Endodermal cell (in vitro differentiated cells): Measurements from ENCODE around the gene EMILIN3. TPM values are rescaled to one million over a fixed set of nuclear protein-coding genes. Genes with fewer than 3 reads are reported as not detected.

ENCODE experiments used
- DNase-seq: peaks from one replicate; pipeline ENCODE4 v3.0.0-alpha.2; 2017
- H3K27ac ChIP-seq: 2 replicates; pipeline ENCODE4 v1.5.1; 2013; ENCODE audit warnings: mild to moderate bottlenecking, low read depth, low read length, moderate library complexity
- H3K27me3 ChIP-seq: 2 replicates; pipeline ENCODE4 v1.6.1; 2013; ENCODE audit warnings: mild to moderate bottlenecking, low read length, moderate library complexity; ENCODE audit not compliant: insufficient read depth, control insufficient read depth, poor library complexity, severe bottlenecking
- H3K36me3 ChIP-seq: 2 replicates; pipeline ENCODE4 v1.7.0; 2013; ENCODE audit warnings: mild to moderate bottlenecking, low read length, moderate library complexity; ENCODE audit not compliant: control insufficient read depth, insufficient read depth
- H3K4me1 ChIP-seq: one replicate; pipeline ENCODE4 v1.7.0; 2013; ENCODE audit warnings: low read length; ENCODE audit not compliant: control insufficient read depth, insufficient read depth
- H3K4me3 ChIP-seq: 2 replicates; pipeline ENCODE4 v1.5.1; 2013; ENCODE audit warnings: mild to moderate bottlenecking, low read length, moderate library complexity
- H3K9ac ChIP-seq: 2 replicates; pipeline ENCODE4 v1.6.1; 2013; ENCODE audit warnings: mild to moderate bottlenecking, low read length, moderate library complexity; ENCODE audit not compliant: poor library complexity, severe bottlenecking; ENCODE audit errors: extremely low read depth
- H3K9me3 ChIP-seq: 2 replicates; pipeline ENCODE4 v1.6.1; 2013; ENCODE audit warnings: mild to moderate bottlenecking, low read length, moderate library complexity; ENCODE audit not compliant: control insufficient read depth
- H3K27ac Mint-ChIP-seq: 2 replicates; pipeline ENCODE4 v1.8.0; 2020; ENCODE audit warnings: mixed read lengths
- H3K27me3 Mint-ChIP-seq: 2 replicates; pipeline ENCODE4 v1.8.0; 2021; ENCODE audit warnings: mild to moderate bottlenecking, mixed read lengths; ENCODE audit not compliant: insufficient read depth
- H3K36me3 Mint-ChIP-seq: 2 replicates; pipeline ENCODE4 v1.8.0; 2020; ENCODE audit warnings: low read depth, mixed read lengths
- H3K4me1 Mint-ChIP-seq: 2 replicates; pipeline ENCODE4 v1.8.0; 2020; ENCODE audit warnings: mixed read lengths
- H3K4me3 Mint-ChIP-seq: 2 replicates; pipeline ENCODE4 v1.8.0; 2020; ENCODE audit warnings: mild to moderate bottlenecking, moderate library complexity, mixed read lengths
- H3K9me3 Mint-ChIP-seq: 2 replicates; pipeline ENCODE4 v1.8.0; 2020; ENCODE audit warnings: mild to moderate bottlenecking, mixed read lengths
- CTCF ChIP-seq: fragments of 200-600 bp; sonication (generic); conservative IDR thresholded peaks from 2 replicates; pipeline ENCODE4 v1.5.0; 2021; ENCODE audit warnings: antibody characterized with exemption, mild to moderate bottlenecking
- WGBS, 2 experiments: methylation state at CpG; one replicate each; pipeline versions ENCODE4 v1.1.5 to v1.1.7; 2013; ENCODE audit warnings: missing lambda C conversion rate in 2 of 2, mixed read lengths in 1 of 2; ENCODE audit not compliant: insufficient coverage in 1 of 2, insufficient read length in 1 of 2; 5-methylcytosine and 5-hydroxymethylcytosine counted together
- total RNA-seq, 2 donors: library from RNA; stranded (reverse); fragmentation: NEBNext Ultra II Directional in 1 of 2; extraction: Animal tissue kit (Norgen Biotek cat#: 25700) in 1 of 2; gene quantifications; 2 replicates in 1 of 2; 3 replicates in 1 of 2; pipeline ENCODE4 v1.2.1, GENCODE V29; 2021

Gene EMILIN3
- total RNA-seq, 2 donors from 2014 or later, result 5.3 to 9.6 TPM

- Histone ChIP-seq H3K36me3 (no peaks in the 10 kb centered on the region), H3K27ac (no peak overlapping the region), H3K9ac (no peak overlapping the region), H3K9me3 (no peaks in the 10 kb centered on the region), H3K4me1 (no peaks in the 10 kb centered on the region), H3K4me3 (no peak overlapping the region), H3K27me3 (no peaks in the 10 kb centered on the region)
- no peak overlapping the region for H3K4me3 Mint-ChIP-seq
- no peak for TF ChIP-seq CTCF
- DNase-seq, result no peak
- peaks cover 5% of the 10 kb centered on the region for H3K27me3 Mint-ChIP-seq
- no peaks in the 10 kb centered on the region for H3K36me3 Mint-ChIP-seq
- 74 to 89% methylated on average over 3 to 11 of the region's 14 CpGs for WGBS, 2 experiments
- H3K4me1 Mint-ChIP-seq, result peaks cover 2% of the 10 kb centered on the region
- peak overlapping the region; percentile 10 for H3K27ac Mint-ChIP-seq
- no peaks in the 10 kb centered on the region for H3K9me3 Mint-ChIP-seq
These were observed 36.9 kb downstream of the EMILIN3 start for GRCh38 chr20:41329435-41330342.

GRCh38 chr20:41327178-41327577 lies 39.4 kb downstream of the EMILIN3 start:
- Mint-ChIP-seq H3K9me3 (no peaks in the 10 kb centered on the region), H3K4me1 (peaks cover 2% of the 10 kb centered on the region), H3K27ac (no peak overlapping the region), H3K36me3 (no peaks in the 10 kb centered on the region), H3K27me3 (peaks cover 5% of the 10 kb centered on the region), H3K4me3 (no peak overlapping the region)
- WGBS, 2 experiments, result 89 to 92% methylated on average over 4 to 5 of the region's 5 CpGs
- DNase-seq, result no peak
- Histone ChIP-seq H3K9me3 (no peaks in the 10 kb centered on the region), H3K36me3 (no peaks in the 10 kb centered on the region), H3K27ac (no peak overlapping the region), H3K4me3 (no peak overlapping the region), H3K27me3 (no peaks in the 10 kb centered on the region), H3K9ac (no peak overlapping the region), H3K4me1 (no peaks in the 10 kb centered on the region)
- peak; percentile 27 for TF ChIP-seq CTCF

- H3K4me3 ChIP-seq, result no peak overlapping the region
- WGBS, 2 experiments, result 91 to 100% methylated on average over 1 of the region's 1 CpG
- no peaks in the 10 kb centered on the region for H3K4me1 ChIP-seq
- Mint-ChIP-seq H3K4me3 (no peak overlapping the region), H3K4me1 (peaks cover 6% of the 10 kb centered on the region), H3K9me3 (no peaks in the 10 kb centered on the region), H3K36me3 (no peaks in the 10 kb centered on the region), H3K27ac (no peak overlapping the region), H3K27me3 (peaks cover 20% of the 10 kb centered on the region)
- H3K27ac ChIP-seq, result no peak overlapping the region
- H3K9ac ChIP-seq, result no peak overlapping the region
- TF ChIP-seq CTCF, result no peak
- H3K9me3 ChIP-seq, result no peaks in the 10 kb centered on the region
- DNase-seq, result no peak
- H3K27me3 ChIP-seq, result peaks cover 9% of the 10 kb centered on the region
- no peaks in the 10 kb centered on the region for H3K36me3 ChIP-seq
These were observed 45.6 kb downstream of the EMILIN3 start for GRCh38 chr20:41320976-41321375.
